IMR-90 (cell line): ENCODE results near the gene HS3ST5. TPM values are rescaled to one million over a fixed set of nuclear protein-coding genes. Genes with fewer than 3 reads are reported as not detected.

Experiments
- ATAC-seq: fragments of 200-7000 bp; cut with Tn5 transposase; 2 replicates; pipeline ENCODE4 v1.9.1; 2020; ENCODE audit warnings: low read depth, mild to moderate bottlenecking, moderate library complexity
- BruUV-seq: library from RNA; stranded (reverse); fragments of 400-500 nt; replicated peaks from 2 replicates; lab custom pipeline; 2021; lab: Mats Ljungman, UMichigan
- CTCF ChIA-PET: fragments of 300-600 bp; formaldehyde crosslinking; extraction: SDS; loops from one replicate; lab custom pipeline; 2021; ENCODE audit warnings: antibody characterized with exemption; lab: Yijun Ruan, JAX
- POLR2A ChIA-PET: fragments of 300-600 bp; sonication (Branson Sonifier 250); formaldehyde crosslinking; loops from one replicate; lab custom pipeline; 2022; ENCODE audit warnings: antibody characterized with exemption; ENCODE audit not compliant: unreplicated experiment; lab: Charles Lee
- DNase-seq: peaks from one replicate; pipeline ENCODE4 v3.0.0; 2013
- H2AFZ ChIP-seq: replicated peaks from 2 replicates; pipeline ENCODE3; 2013; ENCODE audit warnings: low read length, mild to moderate bottlenecking; ENCODE audit not compliant: poor library complexity
- H2AK5ac ChIP-seq: 2 replicates; pipeline ENCODE4 v1.6.1; 2013; ENCODE audit warnings: low read depth, low read length, inconsistent platforms
- H2AK9ac ChIP-seq: replicated peaks from 2 replicates; pipeline ENCODE3; 2013; ENCODE audit warnings: mild to moderate bottlenecking, low read depth, low read length, moderate library complexity; ENCODE audit not compliant: poor library complexity
- H2BK120ac ChIP-seq: 2 replicates; pipeline ENCODE4 v1.6.1; 2013; ENCODE audit warnings: low read depth, low read length, inconsistent platforms
- H2BK15ac ChIP-seq: 3 replicates; pipeline ENCODE4 v1.6.1; 2013; ENCODE audit warnings: low read depth, low read length, inconsistent platforms
- H2BK20ac ChIP-seq: 2 replicates; pipeline ENCODE4 v1.6.1; 2013; ENCODE audit warnings: low read depth, mild to moderate bottlenecking, inconsistent platforms, low read length, moderate library complexity
- H2BK5ac ChIP-seq: 2 replicates; pipeline ENCODE4 v1.6.1; 2013; ENCODE audit warnings: mild to moderate bottlenecking, low read depth, low read length, inconsistent platforms; ENCODE audit not compliant: poor library complexity, severe bottlenecking
- H3K14ac ChIP-seq: replicated peaks from 2 replicates; pipeline ENCODE4 v1.6.1; 2013; ENCODE audit warnings: low read depth, low read length, inconsistent platforms
- H3K18ac ChIP-seq: 2 replicates; pipeline ENCODE4 v1.6.1; 2013; ENCODE audit warnings: low read depth, low read length, control low read depth
- H3K23ac ChIP-seq: 2 replicates; pipeline ENCODE4 v1.6.1; 2013; ENCODE audit warnings: low read depth, low read length, inconsistent platforms
- H3K27ac ChIP-seq: 2 replicates; pipeline ENCODE4 v1.5.1; 2013; ENCODE audit warnings: mild to moderate bottlenecking, control low read depth, low read length; ENCODE audit not compliant: insufficient read depth
- H3K27me3 ChIP-seq: 2 replicates; pipeline ENCODE4 v1.6.1; 2013; ENCODE audit warnings: low read length; ENCODE audit not compliant: control insufficient read depth, insufficient read depth
- H3K36me3 ChIP-seq: 2 replicates; pipeline ENCODE4 v1.6.1; 2013; ENCODE audit warnings: low read length, mixed read lengths; ENCODE audit not compliant: control insufficient read depth, insufficient read depth
- H3K4ac ChIP-seq: 2 replicates; pipeline ENCODE4 v1.6.1; 2013; ENCODE audit warnings: low read depth, low read length, inconsistent platforms
- H3K4me1 ChIP-seq: 2 replicates; pipeline ENCODE4 v1.6.1; 2013; ENCODE audit warnings: low read length, mixed read lengths; ENCODE audit not compliant: control insufficient read depth, insufficient read depth
- H3K4me2 ChIP-seq: 2 replicates; pipeline ENCODE4 v1.6.1; 2013; ENCODE audit warnings: low read depth, mild to moderate bottlenecking, control low read depth, low read length, moderate library complexity
- H3K4me3 ChIP-seq: 2 replicates; pipeline ENCODE4 v1.5.1; 2013; ENCODE audit warnings: low read depth, mild to moderate bottlenecking, control low read depth, low read length, moderate library complexity; ENCODE audit not compliant: insufficient read depth
- H3K56ac ChIP-seq: 2 replicates; pipeline ENCODE4 v1.6.1; 2013; ENCODE audit warnings: low read length, inconsistent platforms; ENCODE audit not compliant: insufficient read depth; ENCODE audit errors: extremely low read depth
- H3K79me1 ChIP-seq, 2 experiments: 2 replicates each; pipeline ENCODE4 v1.6.1; 2013; ENCODE audit warnings: low read length in 2 of 2, inconsistent platforms in 1 of 2, low read depth in 1 of 2
- H3K9ac ChIP-seq: 2 replicates; pipeline ENCODE4 v1.6.1; 2013; ENCODE audit warnings: low read depth, low read length, control low read depth
- H3K9me1 ChIP-seq: 2 replicates; pipeline ENCODE4 v1.6.1; 2013; ENCODE audit warnings: low read length, inconsistent platforms; ENCODE audit not compliant: insufficient read depth
- H3K9me3 ChIP-seq: 2 replicates; pipeline ENCODE4 v1.6.1; 2013; ENCODE audit warnings: low read length; ENCODE audit not compliant: control insufficient read depth, insufficient read depth
- H4K20me1 ChIP-seq: 2 replicates; pipeline ENCODE4 v1.6.1; 2013; ENCODE audit warnings: low read length, inconsistent platforms; ENCODE audit not compliant: insufficient read depth
- H4K5ac ChIP-seq: 2 replicates; pipeline ENCODE4 v1.6.1; 2013; ENCODE audit warnings: mild to moderate bottlenecking, low read depth, low read length, control low read depth
- H4K8ac ChIP-seq, 2 experiments: 2 replicates each; pipeline ENCODE4 v1.6.1; 2013; ENCODE audit warnings: low read depth in 2 of 2, low read length in 2 of 2, control low read depth in 1 of 2, inconsistent platforms in 1 of 2
- H4K91ac ChIP-seq: 2 replicates; pipeline ENCODE4 v1.6.1; 2013; ENCODE audit warnings: low read depth, low read length, inconsistent platforms; ENCODE audit not compliant: insufficient read depth
- BHLHE40 ChIP-seq: fragments of 150-350 bp; IDR thresholded peaks from 2 replicates; pipeline ENCODE4 v1.6.1; 2016; ENCODE audit warnings: mild to moderate bottlenecking, low read depth, low read length
- CEBPB ChIP-seq: IDR thresholded peaks from 2 replicates; pipeline ENCODE4 v1.6.1; 2012; ENCODE audit warnings: low read depth, low read length, improper control_type of control experiment
- CHD1 ChIP-seq: IDR thresholded peaks from 2 replicates; pipeline ENCODE4 v1.6.1; 2012; ENCODE audit warnings: low read depth, low read length, improper control_type of control experiment
- FOS ChIP-seq: fragments of 150-350 bp; IDR thresholded peaks from 2 replicates; pipeline ENCODE4 v1.6.1; 2016; ENCODE audit warnings: low read depth, low read length
- MAFK ChIP-seq: IDR thresholded peaks from 2 replicates; pipeline ENCODE4 v1.6.1; 2012; ENCODE audit warnings: low read depth, low read length, improper control_type of control experiment
- MAZ ChIP-seq: IDR thresholded peaks from 2 replicates; pipeline ENCODE4 v1.6.1; 2012; ENCODE audit warnings: low read depth, mild to moderate bottlenecking, low read length, improper control_type of control experiment, moderate library complexity, borderline replicate concordance
- MXI1 ChIP-seq: IDR thresholded peaks from 2 replicates; pipeline ENCODE4 v1.6.1; 2012; ENCODE audit warnings: low read depth, mild to moderate bottlenecking, low read length, moderate library complexity, borderline replicate concordance
- NFE2L2 ChIP-seq: fragments of 150-350 bp; IDR thresholded peaks from 2 replicates; pipeline ENCODE4 v1.6.1; 2016; ENCODE audit warnings: low read depth, mild to moderate bottlenecking, low read length
- POLR2A ChIP-seq: IDR thresholded peaks from 2 replicates; pipeline ENCODE4 v1.6.1; 2012; ENCODE audit warnings: mild to moderate bottlenecking, low read depth, low read length
- RAD21 ChIP-seq: IDR thresholded peaks from 2 replicates; pipeline ENCODE4 v1.6.1; 2012; ENCODE audit warnings: low read length, improper control_type of control experiment
- RCOR1 ChIP-seq: IDR thresholded peaks from 2 replicates; pipeline ENCODE4 v1.6.1; 2012; ENCODE audit warnings: mild to moderate bottlenecking, low read length, improper control_type of control experiment; ENCODE audit not compliant: insufficient replicate concordance
- RFX5 ChIP-seq: IDR thresholded peaks from 2 replicates; pipeline ENCODE4 v1.8.0; 2012; ENCODE audit warnings: low read depth, mild to moderate bottlenecking, low read length, moderate library complexity
- SMC3 ChIP-seq: fragments of 150-350 bp; IDR thresholded peaks from 2 replicates; pipeline ENCODE4 v1.6.1; 2016; ENCODE audit warnings: low read depth, mild to moderate bottlenecking, antibody characterized with exemption, low read length, moderate library complexity
- WGBS, 2 experiments: methylation state at CpG; one replicate each; pipeline versions ENCODE4 v1.1.5 to v1.1.7; 2013; ENCODE audit warnings: missing lambda C conversion rate in 2 of 2; ENCODE audit not compliant: insufficient read length in 1 of 2; ENCODE audit errors: extremely low coverage in 2 of 2; 5-methylcytosine and 5-hydroxymethylcytosine counted together
- dilution Hi-C: fragments of 300-500 bp; cut with HindIII; formaldehyde crosslinking; loops from one replicate; pipeline ENCODE4 v1.14.3; 2018; ENCODE audit warnings: low sequenced_read_pairs; ENCODE audit not compliant: unreplicated experiment
- in situ Hi-C: fragments of 300-500 bp; cut with MboI; formaldehyde crosslinking; loops from 3 replicates; pipeline ENCODE4 v1.14.3; 2019; ENCODE audit warnings: low sequenced_read_pairs, inconsistent platforms, mixed read lengths
- intact Hi-C: fragments of 100-400 bp; cut with micrococcal nuclease; formaldehyde crosslinking; loops from 2 replicates; pipeline ENCODE4 v1.10.0; 2022
- polyA plus RNA-seq, 3 experiments: library from polyadenylated mRNA; depleted of rRNA; stranded (reverse); fragments of >200 nt; gene quantifications; 2 replicates each; pipeline ENCODE4 v1.2.3, GENCODE V29; 2012; ENCODE audit warnings: low replicate concordance in 1 of 3
- total RNA-seq: library from RNA; depleted of rRNA; stranded (reverse); fragments of >200 nt; gene quantifications from 2 replicates; pipeline ENCODE4 v1.2.3, GENCODE V29; 2012
- TF ChIP-seq, protein P1 (sequence below): fragments of 150-350 bp; IDR thresholded peaks from 2 replicates; pipeline ENCODE4 v1.6.1; 2016; ENCODE audit warnings: low read depth, mild to moderate bottlenecking, low read length, moderate library complexity, borderline replicate concordance
- TF ChIP-seq, protein P2 (sequence below): conservative IDR thresholded peaks from 2 replicates; pipeline ENCODE4 v1.5.1; 2012; ENCODE audit warnings: mild to moderate bottlenecking, low read depth, low read length, improper control_type of control experiment
- TF ChIP-seq, protein P3 (sequence below): fragments of 150-350 bp; IDR thresholded peaks from 2 replicates; pipeline ENCODE4 v1.6.1; 2017; ENCODE audit warnings: mild to moderate bottlenecking, antibody characterized with exemption, low read length, low read depth

The HS3ST5 gene
- total and polyA plus RNA-seq, 2 of the 4 experiments (the other 2 are of a cell fraction): not detected

DNA sequence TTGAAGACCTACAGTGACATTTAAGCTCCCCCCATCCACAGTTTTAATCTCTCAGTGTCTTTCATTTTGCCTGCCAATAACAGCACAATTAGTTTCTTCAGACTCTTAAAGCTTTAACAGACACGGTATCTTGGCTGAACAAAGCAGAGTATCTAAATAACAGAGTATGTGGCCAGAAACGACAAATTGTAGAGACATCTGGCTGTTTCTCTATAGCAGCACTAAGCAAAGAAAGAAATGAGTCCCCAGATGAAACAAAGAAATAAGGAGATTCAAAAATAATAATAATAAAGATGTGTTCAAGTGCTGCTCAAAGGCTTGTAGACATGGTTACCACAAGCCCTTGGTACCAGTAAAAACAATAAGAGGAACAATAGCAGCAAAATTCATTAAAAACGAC is 274.1 kb downstream of the HS3ST5 start:
- H3K36me3 ChIP-seq: no peaks in the 10 kb centered on the region

More for the DNA sequence above, 274.1 kb downstream of the HS3ST5 start:
- Histone ChIP-seq H3K27me3 (no peaks in the 10 kb centered on the region), H3K27ac (no peak overlapping the region), H3K4me3 (no peak overlapping the region), H4K5ac (no peak overlapping the region), H3K79me1 (no peaks in the 10 kb centered on the region), H2AFZ (no peak overlapping the region), H4K91ac (no peak overlapping the region), H2AK9ac (no peak overlapping the region), H3K4me2 (no peak overlapping the region), H2BK15ac (no peak overlapping the region), H2BK5ac (no peak overlapping the region), H3K18ac (no peak overlapping the region), H3K9me1 (no peaks in the 10 kb centered on the region), H2AK5ac (no peak overlapping the region), H2BK20ac (no peak overlapping the region), H3K4ac (no peak overlapping the region), H3K4me1 (peaks cover 3% of the 10 kb centered on the region), H3K9ac (no peak overlapping the region), H4K20me1 (no peaks in the 10 kb centered on the region), H2BK120ac (no peak overlapping the region), H3K14ac (no peak overlapping the region), H3K23ac (no peak overlapping the region), H3K9me3 (no peaks in the 10 kb centered on the region), H3K56ac (no peak overlapping the region), H4K8ac (no peak overlapping the region)
- TF ChIP-seq CHD1 (no peak), MAFK (no peak), RFX5 (no peak), CEBPB (no peak), MAZ (no peak), SMC3 (no peak), MXI1 (no peak), FOS (no peak), BHLHE40 (no peak), RAD21 (no peak), RCOR1 (no peak), POLR2A (no peak), NFE2L2 (no peak)
- TF ChIP-seq, protein P1, sequence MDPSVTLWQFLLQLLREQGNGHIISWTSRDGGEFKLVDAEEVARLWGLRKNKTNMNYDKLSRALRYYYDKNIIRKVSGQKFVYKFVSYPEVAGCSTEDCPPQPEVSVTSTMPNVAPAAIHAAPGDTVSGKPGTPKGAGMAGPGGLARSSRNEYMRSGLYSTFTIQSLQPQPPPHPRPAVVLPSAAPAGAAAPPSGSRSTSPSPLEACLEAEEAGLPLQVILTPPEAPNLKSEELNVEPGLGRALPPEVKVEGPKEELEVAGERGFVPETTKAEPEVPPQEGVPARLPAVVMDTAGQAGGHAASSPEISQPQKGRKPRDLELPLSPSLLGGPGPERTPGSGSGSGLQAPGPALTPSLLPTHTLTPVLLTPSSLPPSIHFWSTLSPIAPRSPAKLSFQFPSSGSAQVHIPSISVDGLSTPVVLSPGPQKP: no peak
- TF ChIP-seq, protein P2, sequence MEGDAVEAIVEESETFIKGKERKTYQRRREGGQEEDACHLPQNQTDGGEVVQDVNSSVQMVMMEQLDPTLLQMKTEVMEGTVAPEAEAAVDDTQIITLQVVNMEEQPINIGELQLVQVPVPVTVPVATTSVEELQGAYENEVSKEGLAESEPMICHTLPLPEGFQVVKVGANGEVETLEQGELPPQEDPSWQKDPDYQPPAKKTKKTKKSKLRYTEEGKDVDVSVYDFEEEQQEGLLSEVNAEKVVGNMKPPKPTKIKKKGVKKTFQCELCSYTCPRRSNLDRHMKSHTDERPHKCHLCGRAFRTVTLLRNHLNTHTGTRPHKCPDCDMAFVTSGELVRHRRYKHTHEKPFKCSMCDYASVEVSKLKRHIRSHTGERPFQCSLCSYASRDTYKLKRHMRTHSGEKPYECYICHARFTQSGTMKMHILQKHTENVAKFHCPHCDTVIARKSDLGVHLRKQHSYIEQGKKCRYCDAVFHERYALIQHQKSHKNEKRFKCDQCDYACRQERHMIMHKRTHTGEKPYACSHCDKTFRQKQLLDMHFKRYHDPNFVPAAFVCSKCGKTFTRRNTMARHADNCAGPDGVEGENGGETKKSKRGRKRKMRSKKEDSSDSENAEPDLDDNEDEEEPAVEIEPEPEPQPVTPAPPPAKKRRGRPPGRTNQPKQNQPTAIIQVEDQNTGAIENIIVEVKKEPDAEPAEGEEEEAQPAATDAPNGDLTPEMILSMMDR: no peak
- TF ChIP-seq, protein P3, sequence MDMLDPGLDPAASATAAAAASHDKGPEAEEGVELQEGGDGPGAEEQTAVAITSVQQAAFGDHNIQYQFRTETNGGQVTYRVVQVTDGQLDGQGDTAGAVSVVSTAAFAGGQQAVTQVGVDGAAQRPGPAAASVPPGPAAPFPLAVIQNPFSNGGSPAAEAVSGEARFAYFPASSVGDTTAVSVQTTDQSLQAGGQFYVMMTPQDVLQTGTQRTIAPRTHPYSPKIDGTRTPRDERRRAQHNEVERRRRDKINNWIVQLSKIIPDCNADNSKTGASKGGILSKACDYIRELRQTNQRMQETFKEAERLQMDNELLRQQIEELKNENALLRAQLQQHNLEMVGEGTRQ: no peak
- ChIA-PET CTCF (no interaction called here), POLR2A (no interaction called here)
- ATAC-seq (no peak), DNase-seq (no peak)
- no TSS peak for BruUV-seq
- in situ Hi-C loops (no loop called here), intact Hi-C loops (no loop called here), dilution Hi-C loops (no loop called here)
- no CpG with 5 or more reads among the region's 3 CpGs for WGBS, 2 experiments
